ENCODE results near the gene MEIG1.
"Not testable (repeated sequence)": the region's sequence is repeated elsewhere in the genome, so short reads cannot be mapped to it uniquely, and the experiment has no call there.

The MEIG1 gene

GRCh38 chr10:14995964-14996565, 36.9 kb downstream of the MEIG1 start:
- H3K27me3 Mint-ChIP-seq (ENCODE audit: low read depth, poor library complexity), result peaks cover 10% of the 10 kb centered on the region
- H3K9me3 Mint-ChIP-seq, result peaks cover 12% of the 10 kb centered on the region
- no peaks in the 10 kb centered on the region for H3K36me3 Mint-ChIP-seq (ENCODE audit: low read depth)
- H3K4me3 Mint-ChIP-seq, result no peak overlapping the region
- TF ChIP-seq, protein P1, sequence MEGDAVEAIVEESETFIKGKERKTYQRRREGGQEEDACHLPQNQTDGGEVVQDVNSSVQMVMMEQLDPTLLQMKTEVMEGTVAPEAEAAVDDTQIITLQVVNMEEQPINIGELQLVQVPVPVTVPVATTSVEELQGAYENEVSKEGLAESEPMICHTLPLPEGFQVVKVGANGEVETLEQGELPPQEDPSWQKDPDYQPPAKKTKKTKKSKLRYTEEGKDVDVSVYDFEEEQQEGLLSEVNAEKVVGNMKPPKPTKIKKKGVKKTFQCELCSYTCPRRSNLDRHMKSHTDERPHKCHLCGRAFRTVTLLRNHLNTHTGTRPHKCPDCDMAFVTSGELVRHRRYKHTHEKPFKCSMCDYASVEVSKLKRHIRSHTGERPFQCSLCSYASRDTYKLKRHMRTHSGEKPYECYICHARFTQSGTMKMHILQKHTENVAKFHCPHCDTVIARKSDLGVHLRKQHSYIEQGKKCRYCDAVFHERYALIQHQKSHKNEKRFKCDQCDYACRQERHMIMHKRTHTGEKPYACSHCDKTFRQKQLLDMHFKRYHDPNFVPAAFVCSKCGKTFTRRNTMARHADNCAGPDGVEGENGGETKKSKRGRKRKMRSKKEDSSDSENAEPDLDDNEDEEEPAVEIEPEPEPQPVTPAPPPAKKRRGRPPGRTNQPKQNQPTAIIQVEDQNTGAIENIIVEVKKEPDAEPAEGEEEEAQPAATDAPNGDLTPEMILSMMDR (IDR thresholded peaks at IDR 0.05), result no peak
- H3K27ac Mint-ChIP-seq, result no peak overlapping the region
- DNase-seq, result no peak
- peaks cover 15% of the 10 kb centered on the region for H3K4me1 Mint-ChIP-seq

DNA sequence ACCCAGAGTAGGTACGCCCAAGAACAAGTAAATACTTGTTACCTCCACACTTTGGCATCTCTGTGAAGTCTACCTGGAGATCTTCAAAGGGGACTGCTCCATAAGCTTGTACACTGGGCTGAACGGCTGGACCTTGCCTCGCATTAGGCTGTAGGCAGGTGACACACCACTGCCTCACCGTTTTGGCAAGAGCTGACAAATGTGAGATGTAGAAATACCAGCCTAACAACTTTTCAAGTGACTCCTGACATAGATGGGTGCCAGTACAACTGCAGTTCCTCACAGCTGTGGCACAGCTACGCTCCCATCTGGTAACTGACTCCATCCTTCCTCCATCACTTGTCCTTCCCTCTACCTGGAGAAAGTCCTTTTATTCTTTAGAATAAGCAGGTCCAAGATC, 54.3 kb downstream of the MEIG1 start:
- H3K36me3 Mint-ChIP-seq (ENCODE audit: low read depth); H3K9me3 Mint-ChIP-seq; H3K27ac Mint-ChIP-seq; DNase-seq; H3K4me3 Mint-ChIP-seq: not testable (repeated sequence)
- Mint-ChIP-seq H3K4me1 (peaks cover 16% of the 10 kb centered on the region), H3K27me3 (ENCODE audit: low read depth, poor library complexity) (peaks cover 50% of the 10 kb centered on the region)

- Mint-ChIP-seq H3K4me3 (no peak overlapping the region), H3K27me3 (ENCODE audit: low read depth, poor library complexity) (peaks cover 46% of the 10 kb centered on the region), H3K36me3 (ENCODE audit: low read depth) (no peaks in the 10 kb centered on the region), H3K9me3 (no peaks in the 10 kb centered on the region), H3K4me1 (peaks cover 24% of the 10 kb centered on the region), H3K27ac (no peak overlapping the region)
- no peak for DNase-seq
- TF ChIP-seq, protein P1 (IDR thresholded peaks at IDR 0.05), result no peak
Observed at GRCh38 chr10:15015451-15015850, 56.3 kb downstream of the MEIG1 start.

- not testable (repeated sequence) for H3K4me3 Mint-ChIP-seq; H3K27me3 Mint-ChIP-seq (ENCODE audit: low read depth, poor library complexity); DNase-seq
Observed at GRCh38 chr10:15020966-15021365, 61.8 kb downstream of the MEIG1 start.

More at GRCh38 chr10:15020966-15021365, 61.8 kb downstream of the MEIG1 start:
- not testable (repeated sequence) for H3K27ac Mint-ChIP-seq; H3K9me3 Mint-ChIP-seq; H3K36me3 Mint-ChIP-seq (ENCODE audit: low read depth)
- peaks cover 25% of the 10 kb centered on the region for H3K4me1 Mint-ChIP-seq
